Measurements from ENCODE around the gene PRR5L.
"Not testable (repeated sequence)": the region's sequence is repeated elsewhere in the genome, so short reads cannot be mapped to it uniquely, and the experiment has no call there.

The PRR5L gene

DNA sequence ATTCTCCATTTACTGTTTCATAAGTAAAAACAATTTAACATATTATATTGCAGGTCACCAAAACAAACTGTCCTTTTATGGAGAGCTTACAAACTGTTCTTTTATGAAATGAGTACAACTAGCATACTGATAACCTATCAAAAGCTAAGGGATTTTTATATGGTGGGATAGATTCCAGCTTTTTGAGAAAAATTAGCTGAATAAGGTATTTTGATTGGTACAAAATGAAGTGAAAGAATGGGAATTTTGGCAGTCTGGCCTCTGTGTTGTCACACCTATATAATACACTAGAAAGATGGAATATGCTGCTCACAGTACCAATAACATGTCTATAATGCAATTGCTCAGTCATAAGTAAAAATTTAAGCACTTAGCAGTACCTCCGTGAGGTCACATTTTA is 202.6 kb downstream of the PRR5L start:
- DNase-seq (ENCODE audit: low read depth in 2 of 2): no peak

DNA sequence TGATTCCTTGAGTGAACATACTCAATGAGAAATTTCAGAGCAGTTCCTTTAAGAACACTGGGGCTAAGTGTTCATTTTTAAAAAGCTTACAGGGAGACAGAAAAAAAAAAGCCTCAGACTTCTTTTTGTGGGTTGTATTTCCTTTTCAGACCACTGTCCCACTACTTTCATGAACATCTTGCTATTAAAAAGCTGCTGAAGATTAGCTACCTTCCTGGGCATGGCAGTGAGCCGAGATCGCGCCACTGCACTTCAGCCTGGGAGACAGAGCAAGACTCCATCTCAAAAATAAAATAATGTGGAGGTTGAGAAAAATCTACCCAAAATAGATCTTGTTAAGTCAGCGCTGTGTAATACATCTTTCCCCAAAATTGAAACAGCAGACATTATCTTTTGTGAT is 203.2 kb downstream of the PRR5L start:
- no peak for DNase-seq (ENCODE audit: low read depth in 2 of 2)

DNA sequence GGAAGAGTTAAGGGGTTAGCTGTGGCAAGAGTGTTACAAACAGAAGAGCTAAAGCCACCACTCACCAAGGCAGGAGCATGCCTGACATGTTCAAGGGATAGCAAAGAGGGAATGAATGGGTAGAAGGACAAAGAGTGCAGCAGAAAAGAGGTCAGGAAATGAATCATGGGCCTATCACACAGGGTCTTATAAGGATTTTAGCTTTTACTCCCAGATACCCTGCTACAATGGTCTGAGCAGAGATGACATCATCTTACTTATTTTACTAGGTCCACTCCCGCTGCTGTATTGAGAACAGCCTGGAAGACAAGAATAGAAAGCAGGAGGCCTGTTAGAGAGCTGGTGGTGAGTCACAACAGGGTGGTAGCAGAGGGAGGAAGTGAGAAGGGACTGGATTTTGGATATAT is 204.2 kb downstream of the PRR5L start:
- no peak for DNase-seq (ENCODE audit: low read depth in 2 of 2)

DNA sequence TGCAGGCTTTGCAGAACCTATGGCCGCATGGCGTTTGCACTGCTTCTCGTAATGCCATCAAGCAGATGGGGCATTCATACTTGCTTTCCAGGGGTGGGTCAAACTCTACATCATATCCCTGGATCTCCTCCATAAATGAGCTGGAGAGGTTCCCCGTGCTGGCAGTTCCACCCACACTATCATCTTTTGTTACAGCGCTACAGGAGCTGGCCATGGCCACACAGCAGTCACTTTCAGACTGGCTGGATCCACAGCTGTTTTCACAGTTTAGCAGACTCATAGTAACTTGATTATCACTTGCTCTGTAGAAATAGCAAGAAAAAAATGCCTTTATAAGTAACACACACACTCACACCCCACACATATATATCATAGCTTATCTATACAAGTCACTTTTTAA is 205.1 kb downstream of the PRR5L start:
- DNase-seq (ENCODE audit: low read depth in 2 of 2): no peak

DNA sequence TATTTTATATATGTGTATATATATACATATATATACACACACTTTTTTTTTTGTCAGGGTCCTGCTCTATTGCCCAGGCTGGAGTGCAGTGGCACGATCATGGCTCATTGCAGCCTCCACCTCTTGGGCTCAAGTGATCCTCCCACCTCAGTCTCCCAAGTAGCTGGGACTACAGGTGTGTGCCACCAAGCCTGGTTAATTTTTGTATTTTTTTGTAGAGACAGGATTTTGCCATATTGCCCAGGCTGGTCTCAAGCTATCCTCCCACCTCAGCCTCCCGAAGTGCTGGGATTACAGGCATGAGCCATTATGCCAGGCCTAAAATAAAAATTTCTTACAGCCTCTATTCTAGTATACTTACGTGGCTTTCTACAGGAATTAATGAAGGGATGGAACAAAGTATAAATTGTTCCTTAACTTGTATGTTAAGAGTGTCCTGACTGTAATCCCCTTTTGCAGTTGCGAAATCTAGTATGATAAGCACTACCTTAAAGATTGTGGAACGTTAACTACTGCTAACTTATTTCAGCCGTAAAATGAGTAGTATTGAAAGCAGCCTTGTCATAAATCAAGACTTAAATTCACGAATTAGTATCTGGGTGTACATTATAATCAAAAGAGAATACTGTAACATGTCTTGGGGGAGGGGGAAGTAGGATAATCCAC is 211.9 kb downstream of the PRR5L start:
- DNase-seq (ENCODE audit: low read depth in 2 of 2): no peak

DNA sequence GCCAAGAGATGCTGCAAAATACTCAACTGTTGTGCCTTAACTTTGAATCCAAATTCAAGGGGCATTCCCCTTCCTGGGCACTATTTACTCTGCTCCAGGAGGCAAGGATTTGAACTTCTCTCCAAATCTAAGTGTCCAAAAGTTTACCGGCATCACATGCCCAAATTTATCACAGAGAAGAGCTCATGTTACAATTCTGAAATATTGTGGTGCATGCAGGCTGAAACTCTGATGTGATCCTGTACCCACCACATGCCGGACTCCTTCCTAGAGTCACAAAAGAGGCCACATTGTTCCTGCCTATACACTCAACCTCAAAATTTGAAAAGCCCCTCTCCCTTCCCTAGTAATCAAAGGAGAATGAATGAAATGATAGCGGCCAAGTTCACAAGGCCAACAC is 212.7 kb downstream of the PRR5L start:
- DNase-seq (ENCODE audit: low read depth in 2 of 2): no peak

DNA sequence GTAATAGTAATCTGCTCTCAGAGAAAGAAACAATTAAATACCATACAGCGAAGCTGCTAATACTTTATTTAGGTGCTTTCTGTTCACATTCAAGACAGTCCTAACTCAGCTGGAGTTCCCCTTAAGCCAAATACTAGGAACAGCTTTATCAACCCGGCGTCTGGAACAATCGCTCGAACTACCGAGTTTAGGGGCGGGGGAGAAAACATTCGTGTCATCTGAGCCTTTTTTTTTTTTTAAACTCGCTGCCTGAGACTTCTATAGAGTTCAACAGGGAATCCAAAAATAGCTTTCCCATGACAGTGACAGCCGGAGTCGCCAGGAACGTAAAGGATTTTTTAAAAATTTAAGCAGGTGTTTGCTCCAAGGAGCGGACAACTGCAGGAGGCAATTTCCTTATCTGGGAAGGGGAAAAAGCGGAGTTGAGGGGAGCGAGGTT is 213.1 kb downstream of the PRR5L start:
- DNase-seq (ENCODE audit: low read depth in 2 of 2): peak in 1 of 2 donors; percentile 13

DNA sequence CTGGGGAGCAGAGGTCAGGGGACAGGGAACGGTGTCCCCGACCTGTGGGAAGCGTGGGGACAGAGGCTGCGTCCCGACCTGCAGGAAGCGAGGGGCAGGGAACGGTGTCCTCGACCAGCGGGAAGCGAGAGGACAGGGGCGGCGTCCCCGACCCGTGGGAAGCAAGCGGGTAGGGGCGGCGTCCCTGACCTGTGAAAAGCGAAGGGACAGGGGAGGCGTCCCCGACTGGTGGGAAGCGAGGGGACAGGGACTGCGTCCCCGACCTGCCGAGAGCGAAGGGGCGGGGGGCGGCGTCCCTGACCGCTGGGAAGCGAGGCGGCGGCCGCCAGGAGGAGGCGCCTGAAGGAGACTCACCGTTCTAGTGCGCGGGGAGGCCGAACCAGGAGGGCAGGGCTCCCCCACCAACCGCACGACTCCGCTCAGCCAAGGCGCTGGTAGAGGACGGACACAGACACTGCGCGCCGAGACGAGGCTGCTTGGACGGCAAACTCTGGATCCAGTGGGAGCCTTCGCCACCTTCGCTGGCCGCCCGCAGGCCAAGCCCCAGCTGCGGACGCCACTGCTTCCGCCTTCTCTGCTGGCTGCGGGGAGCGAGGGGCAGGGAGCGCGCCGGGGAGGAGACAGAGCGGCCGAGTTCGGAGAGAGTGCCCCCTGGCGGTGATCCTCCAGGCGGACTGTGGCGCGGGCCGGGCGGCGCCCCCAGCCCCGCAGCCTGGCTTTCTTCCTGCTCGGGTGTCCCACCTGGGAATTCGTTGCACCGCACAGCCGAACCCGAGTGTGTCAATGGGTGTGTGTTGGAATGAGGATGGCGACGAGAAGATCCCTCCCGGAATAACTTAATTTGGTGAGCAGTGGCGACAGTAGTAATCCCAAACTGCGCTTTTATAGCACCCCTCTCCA is 213.9 kb downstream of the PRR5L start, which contains the start of gene TRAF6:
Gene TRAF6, minus strand, starts transcription at position 579 of the 900 bp plus-strand sequence. CDS start 8,757 bp downstream, outside the sequence.
- peak; percentile 78 to 86 for DNase-seq (ENCODE audit: low read depth in 2 of 2)

DNA sequence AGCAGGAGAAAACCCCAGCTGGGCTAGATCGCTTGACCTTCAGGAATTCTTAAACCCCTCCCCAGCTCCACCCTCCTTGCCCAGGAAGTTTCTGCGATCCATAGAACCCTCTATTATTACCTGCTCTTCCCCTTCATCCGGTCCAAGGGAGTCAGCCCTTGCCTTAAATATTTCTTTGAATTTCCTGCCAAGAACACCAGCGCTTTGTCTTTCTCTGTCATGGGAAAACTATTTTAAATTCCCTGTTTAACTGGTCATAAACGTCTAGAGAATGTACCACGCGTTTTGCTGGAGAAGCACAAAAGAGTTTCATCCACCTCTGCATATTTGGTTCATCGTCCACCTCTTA is 214.5 kb downstream of the PRR5L start:
- DNase-seq (ENCODE audit: low read depth in 2 of 2): no peak

DNA sequence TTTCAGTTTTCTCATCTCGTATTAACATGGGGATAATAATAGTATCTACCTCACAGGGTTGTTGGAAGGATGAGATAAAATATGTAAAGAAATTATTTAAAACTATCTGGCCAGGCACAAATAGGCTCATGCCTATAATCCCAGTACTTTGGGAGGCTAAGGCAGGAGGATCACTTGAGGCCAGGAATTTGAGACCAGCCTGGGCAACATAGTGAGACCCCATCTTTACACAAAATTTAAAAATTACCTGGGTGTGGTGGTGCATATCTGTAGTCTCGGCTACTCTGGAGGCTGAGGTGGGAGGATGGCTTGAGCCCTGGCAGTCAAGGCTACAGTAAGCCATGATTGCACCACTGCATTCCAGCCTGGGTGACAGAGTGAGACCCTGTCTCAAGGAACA is 215.0 kb downstream of the PRR5L start:
- DNase-seq (ENCODE audit: low read depth in 2 of 2): not testable (repeated sequence)

DNA sequence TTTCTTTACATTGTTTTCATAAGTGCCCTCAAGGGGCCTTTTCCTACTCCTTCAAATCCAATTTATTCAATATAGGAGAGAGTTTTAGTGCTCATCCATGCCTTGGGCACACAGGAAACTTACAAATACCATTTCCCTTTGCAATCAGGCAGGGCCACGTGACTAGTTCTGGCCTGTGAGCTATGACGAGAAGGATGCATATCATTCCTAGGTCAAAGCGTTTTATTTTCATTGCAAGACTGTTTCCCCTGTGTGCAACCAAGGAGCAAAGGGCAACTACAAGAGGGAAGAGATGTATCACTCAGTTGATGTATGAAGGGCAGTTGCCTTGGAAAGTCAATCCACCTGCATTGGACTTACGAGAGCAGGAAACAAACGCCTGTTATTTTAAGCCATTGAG is 215.9 kb downstream of the PRR5L start:
- DNase-seq (ENCODE audit: low read depth in 2 of 2): no peak

DNA sequence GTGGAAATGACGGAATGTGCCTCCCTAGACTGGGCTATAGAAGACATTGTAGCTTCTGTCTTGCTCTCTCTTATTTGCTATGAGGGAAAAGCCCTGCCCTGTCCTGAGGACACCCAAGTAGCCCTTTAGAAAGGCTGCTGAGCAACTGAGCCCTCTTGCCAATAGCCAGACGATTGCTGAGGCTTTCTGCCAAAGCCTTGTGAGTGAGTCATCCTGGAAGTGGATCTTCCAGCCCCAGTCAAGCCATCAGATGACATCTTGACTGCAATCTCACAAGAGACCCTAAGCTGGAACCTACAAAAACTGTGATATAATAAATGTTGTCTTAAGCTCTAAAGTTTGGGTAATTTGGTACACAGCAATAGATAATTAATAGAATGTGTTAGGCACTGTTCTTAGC is 217.9 kb downstream of the PRR5L start:
- DNase-seq (ENCODE audit: low read depth in 2 of 2): no peak
